RPMI7951 (cell line): Measurements from ENCODE around the gene RGPD4. TPM values are rescaled to one million over a fixed set of nuclear protein-coding genes. Genes with fewer than 3 reads are reported as not detected.
A peak's percentile ranks its signal among the peaks of the same experiment; 100 is the strongest.
"Not testable (repeated sequence)": the region's sequence is repeated elsewhere in the genome, so short reads cannot be mapped to it uniquely, and the experiment has no call there.

Experiments used
- DNase-seq: peaks from one replicate; pipeline ENCODE4 v3.0.0-alpha.2; 2012; ENCODE audit warnings: low read depth
- total RNA-seq: library from RNA; depleted of rRNA; stranded (reverse); fragments of >200 nt; shearing (Covaris generic); gene quantifications from 2 replicates; pipeline ENCODE4 v1.2.3, GENCODE V29; 2014; rRNA removed

RGPD4 gene
- not detected in 2 replicates for total RNA-seq

- DNase-seq = not testable (repeated sequence)
Observed at GRCh38 chr2:107826749-107827148, at the start of gene RGPD4. RGPD4 (plus strand) TSS chr2:107826892; CDS start chr2:107827014, 122 bp downstream.

DNA sequence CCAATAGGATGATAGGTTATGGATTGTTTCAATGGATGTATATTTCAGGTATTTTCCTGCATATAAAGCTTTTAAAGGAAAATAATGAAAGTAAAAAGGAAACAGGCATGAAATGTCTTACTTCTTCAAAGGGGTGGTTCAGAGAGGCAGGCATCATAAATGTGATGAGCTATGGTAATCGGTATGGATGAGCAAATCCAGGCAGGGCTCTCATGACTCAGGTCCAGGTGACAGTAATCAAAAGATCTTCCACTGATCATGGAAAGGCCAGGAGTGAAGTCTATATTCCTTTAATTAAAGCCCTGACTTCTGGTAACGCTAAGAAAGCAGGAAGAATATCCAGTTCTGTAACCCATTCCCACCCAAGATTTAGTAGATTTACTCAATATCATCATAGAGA lies 48.7 kb upstream of the RGPD4 start:
- no peak for DNase-seq

GRCh38 chr2:107785756-107786155 lies 40.9 kb upstream of the RGPD4 start:
- DNase-seq = no peak

GRCh38 chr2:107790837-107791236 lies 35.9 kb upstream of the RGPD4 start:
- no peak for DNase-seq

GRCh38 chr2:107801498-107801897 lies 25.2 kb upstream of the RGPD4 start:
- DNase-seq = no peak

- DNase-seq = no peak
Observed at GRCh38 chr2:107804608-107805498, 21.8 kb upstream of the RGPD4 start.

GRCh38 chr2:107806901-107807300 lies 19.8 kb upstream of the RGPD4 start:
- no peak for DNase-seq

GRCh38 chr2:107807988-107808387 lies 18.7 kb upstream of the RGPD4 start:
- no peak for DNase-seq

DNA sequence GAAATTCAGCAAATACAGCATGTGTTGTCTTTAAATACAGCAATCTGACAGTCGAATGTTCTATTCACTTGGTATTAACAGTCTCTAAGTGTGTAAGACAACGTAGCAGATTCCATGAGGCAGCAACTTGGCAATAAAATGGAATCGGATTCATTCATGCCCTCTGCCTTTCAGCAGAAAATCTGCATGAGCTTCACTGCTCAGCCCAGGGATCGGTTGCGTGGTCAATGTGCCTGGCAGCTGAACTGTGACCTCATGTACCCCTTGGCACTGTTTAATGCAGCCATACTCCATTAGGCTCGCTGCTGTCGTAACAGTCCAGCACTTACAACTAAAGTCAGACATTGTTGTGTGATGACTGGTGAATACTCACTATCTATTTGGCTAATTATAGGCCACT lies 17.7 kb upstream of the RGPD4 start:
- DNase-seq = peak; percentile 40

- no peak for DNase-seq
Observed at GRCh38 chr2:107809835-107810234, 16.9 kb upstream of the RGPD4 start.

DNA sequence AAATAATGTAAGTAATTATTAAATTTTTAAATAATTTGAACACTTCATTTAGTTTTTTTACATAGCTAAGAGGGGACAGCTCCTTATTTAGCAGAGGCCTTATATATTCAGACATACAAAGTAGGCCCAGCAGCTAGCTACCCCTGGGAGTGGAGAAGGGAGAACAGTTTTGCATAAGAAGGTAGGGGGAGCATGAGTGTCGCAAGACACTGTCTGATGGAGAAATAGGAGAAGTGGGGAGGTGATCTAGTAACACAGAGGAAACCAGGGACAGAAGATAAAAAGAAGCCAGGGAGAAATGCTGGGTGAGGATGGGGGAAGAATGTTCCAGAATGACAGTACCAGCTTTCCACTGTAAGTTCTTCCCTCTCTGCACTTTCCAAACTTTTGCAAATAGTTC lies 16.0 kb upstream of the RGPD4 start:
- DNase-seq = no peak

GRCh38 chr2:107811411-107811810 lies 15.3 kb upstream of the RGPD4 start:
- DNase-seq = no peak

DNA sequence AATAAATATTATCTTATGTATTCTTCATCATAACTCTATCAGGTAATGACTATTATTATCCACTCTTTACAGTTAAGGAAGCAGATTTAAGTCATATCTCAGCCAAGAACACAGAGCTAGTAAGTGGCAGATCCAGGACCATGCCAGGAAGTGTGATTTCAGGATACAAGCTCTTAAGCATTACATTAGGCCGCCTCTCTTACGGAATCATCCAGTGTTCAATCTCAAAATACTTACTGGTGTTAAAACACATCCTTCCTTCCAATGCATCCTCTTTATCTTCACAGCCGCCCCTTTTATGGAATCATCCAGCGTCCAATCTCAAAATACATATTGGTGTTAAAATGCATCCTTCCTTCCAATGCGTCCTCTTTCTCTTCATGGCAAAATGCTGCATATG lies 14.7 kb upstream of the RGPD4 start:
- no peak for DNase-seq

GRCh38 chr2:107817378-107817777 lies 9.3 kb upstream of the RGPD4 start:
- DNase-seq = no peak

DNA sequence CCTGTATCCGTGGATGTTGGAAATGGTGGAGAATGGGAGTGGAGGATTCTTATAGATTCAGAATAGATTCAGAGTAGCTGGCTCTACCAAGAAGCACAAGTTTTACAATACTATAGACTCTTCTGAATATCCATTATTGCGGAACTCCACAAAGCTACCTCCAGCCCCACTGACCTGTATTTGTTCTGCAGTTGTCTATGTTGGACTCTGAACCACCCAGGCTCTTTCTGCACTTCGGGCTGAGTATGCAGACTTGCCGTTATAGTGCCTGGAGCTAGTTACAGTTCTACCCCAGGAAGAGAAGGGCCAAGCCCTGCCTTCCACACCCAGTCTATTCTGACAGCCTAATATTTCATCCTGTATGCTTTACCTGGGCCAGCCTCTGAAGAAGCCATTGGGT lies 4.4 kb upstream of the RGPD4 start:
- DNase-seq = no peak

GRCh38 chr2:107824451-107825205 lies 2.1 kb upstream of the RGPD4 start:
- no peak for DNase-seq

- DNase-seq = no peak
Observed at GRCh38 chr2:107825206-107825563, 1.5 kb upstream of the RGPD4 start.

DNA sequence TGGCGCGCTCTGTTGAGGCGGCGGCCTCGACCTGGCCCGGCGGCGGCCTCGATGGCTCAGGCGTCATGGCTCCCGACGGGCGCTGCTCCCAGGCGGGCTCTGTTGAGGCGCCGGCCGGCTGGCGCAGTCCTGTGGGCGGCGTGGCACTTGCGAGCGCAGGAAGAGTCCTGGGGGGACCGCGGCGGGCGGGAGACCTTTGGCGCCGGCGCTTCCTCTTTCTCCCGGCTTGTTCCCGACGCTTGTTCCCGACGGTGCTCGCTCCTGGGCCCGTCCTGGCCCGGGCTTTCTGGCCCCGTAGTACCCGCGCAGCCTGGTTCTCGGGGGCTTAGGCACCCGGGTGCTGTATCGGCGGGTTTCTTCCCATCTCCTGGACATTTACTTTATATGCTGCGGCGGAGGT lies 2.8 kb downstream of the RGPD4 start:
- DNase-seq = not testable (repeated sequence)

GRCh38 chr2:107833152-107833551 lies 6.5 kb downstream of the RGPD4 start:
- DNase-seq = not testable (repeated sequence)

DNA sequence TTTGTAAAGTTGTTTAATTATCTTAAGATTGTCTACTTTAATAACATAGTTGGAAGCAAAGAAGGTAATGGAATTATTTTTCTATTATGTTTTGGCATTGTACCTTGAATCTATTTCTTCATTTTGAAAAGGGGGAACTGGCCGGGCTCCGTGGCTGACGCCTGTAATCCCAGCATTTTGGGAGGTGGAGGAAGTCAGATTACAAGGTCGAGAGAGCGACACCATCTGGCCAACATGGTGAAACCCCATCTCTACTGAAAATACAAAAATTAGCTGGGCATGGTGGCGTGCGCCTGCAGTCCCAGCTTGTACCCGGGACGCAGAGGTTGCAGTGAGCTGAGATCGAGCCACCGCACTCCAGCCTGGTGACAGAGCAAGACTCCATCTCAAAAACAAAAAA lies 6.9 kb downstream of the RGPD4 start:
- DNase-seq = not testable (repeated sequence)

DNA sequence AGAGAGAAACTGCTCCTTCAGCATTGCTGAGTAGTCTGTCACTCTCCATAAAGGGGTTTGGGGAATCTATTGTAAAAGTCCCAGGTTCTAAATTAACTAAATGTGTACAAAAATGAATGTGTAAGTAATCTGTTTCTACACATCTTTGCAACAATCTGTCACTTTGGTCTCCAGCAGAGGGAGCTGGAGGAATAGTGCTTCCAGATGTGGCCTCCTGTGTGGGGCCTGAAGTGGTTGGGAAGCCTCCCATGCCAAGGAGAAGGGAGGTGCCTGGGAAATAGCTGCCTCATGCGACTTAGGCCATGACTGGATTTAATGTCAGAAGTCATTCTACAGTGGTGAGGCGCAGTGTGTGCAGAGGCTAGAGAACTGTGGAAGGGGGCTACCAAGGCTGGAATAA lies 89.4 kb downstream of the RGPD4 start:
- DNase-seq = not testable (repeated sequence)

DNA sequence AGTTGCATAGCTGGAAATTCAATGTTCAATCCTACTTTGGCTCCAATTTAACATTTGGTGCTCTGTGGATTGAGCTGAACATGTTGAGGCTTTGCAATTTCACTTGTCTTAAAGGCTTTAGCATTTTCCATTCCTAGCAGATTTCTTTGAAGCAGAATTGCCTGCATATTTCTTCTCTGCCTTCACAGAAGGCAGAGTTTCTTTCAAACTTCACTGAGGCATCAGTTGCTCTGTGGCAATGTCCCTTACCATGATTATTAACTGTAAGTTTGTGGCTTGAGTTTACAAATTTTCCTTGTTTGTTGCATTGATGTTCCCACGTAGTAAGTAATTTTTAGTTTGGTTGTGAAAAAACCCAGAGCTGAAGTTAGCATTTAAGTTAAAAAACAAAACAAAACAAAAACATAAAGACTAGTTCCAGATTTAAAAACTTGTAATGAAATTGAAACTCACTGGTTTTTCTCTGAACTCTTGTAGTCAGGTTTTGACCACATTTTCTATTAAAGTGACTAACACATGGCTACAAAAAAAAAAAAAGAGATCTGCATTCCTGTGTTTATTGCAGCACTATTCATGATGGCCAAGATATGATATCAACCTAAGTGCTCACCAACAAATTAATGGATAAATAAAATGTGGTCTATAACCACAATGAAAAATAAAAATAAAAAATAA lies 90.1 kb downstream of the RGPD4 start:
- not testable (repeated sequence) for DNase-seq
